ENCODE results near the gene ZNF687.

Gene ZNF687

GRCh38 chr1:151313501-151313900 lies 31.4 kb downstream of the ZNF687 start:
- DNase-seq: no peak

- DNase-seq: peak; percentile 94
These were observed 32.2 kb downstream of the ZNF687 start for GRCh38 chr1:151314137-151314875.

GRCh38 chr1:151315565-151316235 lies 33.6 kb downstream of the ZNF687 start:
- DNase-seq: no peak

GRCh38 chr1:151318975-151319374 lies 36.9 kb downstream of the ZNF687 start:
- DNase-seq: no peak

- no peak for DNase-seq
These were observed 42.4 kb downstream of the ZNF687 start for GRCh38 chr1:151324390-151324930.

- DNase-seq: no peak
These were observed 43.1 kb downstream of the ZNF687 start for GRCh38 chr1:151325231-151325630.

GRCh38 chr1:151325646-151326429 lies 43.7 kb downstream of the ZNF687 start:
- no peak for DNase-seq

- peak; percentile 56 for DNase-seq
These were observed 44.6 kb downstream of the ZNF687 start for GRCh38 chr1:151326619-151327222.

GRCh38 chr1:151327223-151327902 lies 45.3 kb downstream of the ZNF687 start, which contains the start of gene PI4KB:
TSS of gene PI4KB (minus strand) at chr1:151327416. CDS start at chr1:151316481, 10,935 bp downstream.
- peak; percentile 98 for DNase-seq

- DNase-seq: no peak
These were observed 46.0 kb downstream of the ZNF687 start for GRCh38 chr1:151327903-151328674.

- DNase-seq: no peak
These were observed 52.7 kb downstream of the ZNF687 start for GRCh38 chr1:151334822-151335221.

- no peak for DNase-seq
These were observed 54.5 kb downstream of the ZNF687 start for GRCh38 chr1:151336556-151336955.

GRCh38 chr1:151340870-151341754 lies 59.0 kb downstream of the ZNF687 start:
- DNase-seq: peak; percentile 90

Measured in midbrain (tissue), 1 donor.